ENCODE measurements around the gene SLC16A3. TPM values are rescaled to one million over a fixed set of nuclear protein-coding genes. Genes with fewer than 3 reads are reported as not detected.

The SLC16A3 gene
- total and polyA plus RNA-seq, 2 donors (not counting 3 experiments of a cell fraction or from before 2014, with no cell fraction given), result 95.9 to 171 TPM

DNA sequence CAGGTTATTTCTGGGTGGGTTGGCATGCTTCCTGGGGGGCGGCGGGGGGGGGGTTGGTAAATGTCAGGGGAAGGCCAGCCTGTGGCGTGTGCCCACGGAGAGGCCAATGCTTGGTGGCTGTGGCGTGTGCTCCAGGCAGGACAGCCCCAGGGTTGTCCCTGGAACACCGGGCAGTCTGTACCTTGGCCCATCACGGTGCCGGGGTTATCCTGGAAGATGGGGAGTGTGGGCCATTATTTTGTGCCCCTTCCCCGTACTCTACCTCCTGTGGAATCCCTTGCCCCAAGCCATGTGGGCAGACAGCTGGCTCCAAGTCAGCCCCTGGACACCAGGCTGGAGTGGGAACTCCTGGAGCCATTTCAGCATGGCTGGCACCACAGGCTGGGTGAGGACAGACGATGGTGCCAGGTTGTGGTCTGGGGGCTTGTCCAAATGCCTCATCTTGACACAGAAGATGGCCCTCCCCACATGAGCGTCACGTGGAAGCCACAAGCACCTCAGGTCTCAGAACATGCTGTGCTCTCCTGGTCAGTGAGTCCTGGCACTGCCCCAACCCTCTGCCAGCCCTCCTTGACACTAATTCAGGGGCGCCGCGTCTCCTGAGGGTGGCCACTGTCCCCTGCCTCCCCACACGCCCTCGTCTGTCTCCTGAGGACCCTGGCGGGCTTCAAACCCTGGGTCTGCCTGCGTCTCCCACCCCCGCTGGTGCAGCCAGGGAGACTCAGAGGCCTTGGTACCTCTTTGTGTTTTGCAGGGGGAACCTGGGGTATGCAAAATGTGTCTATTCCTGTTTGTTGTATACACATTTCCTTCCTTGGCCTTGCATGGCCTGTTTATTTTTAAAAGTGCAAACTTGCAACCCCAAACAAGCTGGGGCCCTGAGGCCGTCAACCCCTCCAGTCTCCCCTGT is 4.3 kb downstream of the SLC16A3 start:
- intact Hi-C loops (cut with micrococcal nuclease) (loop anchor here (10.0 kb wide), 1 partner anchor 198 kb away; the partner anchor contains the start of genes DCXR and RAC3), dilution Hi-C loops (cut with MboI; ENCODE audit: extremely low pct_ligation_motif_present, low sequenced_read_pairs) (no loop called here)
- FAIRE-seq, result no peak
- CTCF ChIA-PET, result interaction anchor here (8.8 kb wide), 1 partner anchor 28 kb away, joined by 104 read pairs; no protein-coding TSS in a partner anchor
- Histone ChIP-seq H2AFZ (ENCODE audit: low read depth, low read length) (no peak overlapping the region), H3K9me3 (replicated peaks; ENCODE audit: control insufficient read depth, insufficient read depth, low read length) (no peaks in the 10 kb centered on the region), H3K9ac (replicated peaks; ENCODE audit: extremely low read depth, insufficient read depth, low read length) (no peak overlapping the region), H3K79me2 (ENCODE audit: control insufficient read depth, insufficient read depth, low read length) (peaks cover 78% of the 10 kb centered on the region), H3K9me1 (replicated peaks; ENCODE audit: control insufficient read depth, extremely low read depth, insufficient read depth, low read length) (no peaks in the 10 kb centered on the region), H3K4me3 (replicated peaks in 1 of 3; ENCODE audit: insufficient read depth in 1 of 3, low read depth in 1 of 3, low read length in 3 of 3) (no peak overlapping the region), H3K27ac (ENCODE audit: insufficient read depth, low read depth, low read length) (no peak overlapping the region), H3K4me1 (ENCODE audit: control insufficient read depth, extremely low read depth, insufficient read depth, low read length) (peaks cover 23% of the 10 kb centered on the region), H3K36me3 (ENCODE audit: control insufficient read depth in 2 of 2, extremely low read depth in 1 of 2, insufficient read depth in 2 of 2, low read length in 2 of 2) (peaks cover 0 to 12% of the 10 kb centered on the region in 2 experiments), H4K20me1 (replicated peaks; ENCODE audit: control insufficient read depth, extremely low read depth, insufficient read depth, low read length) (no peaks in the 10 kb centered on the region), H3K27me3 (ENCODE audit: control insufficient read depth in 2 of 2, insufficient read depth in 2 of 2, low read length in 2 of 2) (no peaks in the 10 kb centered on the region), H3K4me2 (ENCODE audit: insufficient read depth, low read length) (no peak overlapping the region)
- DNase-seq (ENCODE audit: low read depth, low spot score), result no peak
- POLR2A ChIA-PET, result interaction anchor here (0.6 kb wide), 1 partner anchor 210 kb away, joined by 4 read pairs; no protein-coding TSS in a partner anchor
- TF ChIP-seq, protein P1, sequence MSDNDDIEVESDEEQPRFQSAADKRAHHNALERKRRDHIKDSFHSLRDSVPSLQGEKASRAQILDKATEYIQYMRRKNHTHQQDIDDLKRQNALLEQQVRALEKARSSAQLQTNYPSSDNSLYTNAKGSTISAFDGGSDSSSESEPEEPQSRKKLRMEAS (IDR thresholded peaks at IDR 0.05; ENCODE audit: insufficient read depth, insufficient read length), result no peak
- TF ChIP-seq POLR2A (IDR thresholded peaks at IDR 0.05; ENCODE audit: low read depth, low read length), result no peak
- no peak for TF ChIP-seq FOS (IDR thresholded peaks at IDR 0.05; ENCODE audit: borderline replicate concordance, insufficient read depth, low read length)
- no peak for TF ChIP-seq EZH2 (IDR thresholded peaks at IDR 0.05; ENCODE audit: borderline replicate concordance, low read depth, low read length, severe bottlenecking)
- TF ChIP-seq, protein P2, sequence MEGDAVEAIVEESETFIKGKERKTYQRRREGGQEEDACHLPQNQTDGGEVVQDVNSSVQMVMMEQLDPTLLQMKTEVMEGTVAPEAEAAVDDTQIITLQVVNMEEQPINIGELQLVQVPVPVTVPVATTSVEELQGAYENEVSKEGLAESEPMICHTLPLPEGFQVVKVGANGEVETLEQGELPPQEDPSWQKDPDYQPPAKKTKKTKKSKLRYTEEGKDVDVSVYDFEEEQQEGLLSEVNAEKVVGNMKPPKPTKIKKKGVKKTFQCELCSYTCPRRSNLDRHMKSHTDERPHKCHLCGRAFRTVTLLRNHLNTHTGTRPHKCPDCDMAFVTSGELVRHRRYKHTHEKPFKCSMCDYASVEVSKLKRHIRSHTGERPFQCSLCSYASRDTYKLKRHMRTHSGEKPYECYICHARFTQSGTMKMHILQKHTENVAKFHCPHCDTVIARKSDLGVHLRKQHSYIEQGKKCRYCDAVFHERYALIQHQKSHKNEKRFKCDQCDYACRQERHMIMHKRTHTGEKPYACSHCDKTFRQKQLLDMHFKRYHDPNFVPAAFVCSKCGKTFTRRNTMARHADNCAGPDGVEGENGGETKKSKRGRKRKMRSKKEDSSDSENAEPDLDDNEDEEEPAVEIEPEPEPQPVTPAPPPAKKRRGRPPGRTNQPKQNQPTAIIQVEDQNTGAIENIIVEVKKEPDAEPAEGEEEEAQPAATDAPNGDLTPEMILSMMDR (IDR thresholded peaks at IDR 0.05; ENCODE audit: extremely low read depth in 1 of 2, insufficient read depth in 1 of 2, low read depth in 1 of 2, low read length in 2 of 2), result no peak
- TF ChIP-seq POLR2AphosphoS5 (IDR thresholded peaks at IDR 0.05; ENCODE audit: insufficient read depth, low read depth, low read length), result no peak
- no peak for TF ChIP-seq GATA2 (IDR thresholded peaks at IDR 0.05; ENCODE audit: insufficient read depth, insufficient read length, low read depth, low read length)
- no peak for TF ChIP-seq JUN (IDR thresholded peaks at IDR 0.05; ENCODE audit: borderline replicate concordance, insufficient read depth, insufficient read length, low read depth)
- TF ChIP-seq MYC (IDR thresholded peaks at IDR 0.05; ENCODE audit: low read depth, low read length), result no peak
- no TSS peak for BruUV-seq (replicated peaks)
